Activated CD4-positive, alpha-beta T cell treated with anti-CD3 and anti-CD28 coated beads for 36 hours (primary cell): ENCODE measurements around the gene ITIH4. TPM values are rescaled to one million over a fixed set of nuclear protein-coding genes. Genes with fewer than 3 reads are reported as not detected.
A peak's percentile ranks its signal among the peaks of the same experiment; 100 is the strongest.

Experiments
- ATAC-seq: fragments of 200-7000 bp; cut with Tn5 transposase; one replicate; pipeline ENCODE4 v1.10.0; 2021; ENCODE audit warnings: mild to moderate bottlenecking, moderate library complexity
- CTCF ChIA-PET: fragments of 350-600 bp; sonication (Branson Sonifier 250); formaldehyde crosslinking; loops from one replicate; lab custom pipeline; 2021; ENCODE audit warnings: antibody characterized with exemption; lab: Charles Lee
- POLR2A ChIA-PET: fragments of 350-600 bp; sonication (Branson Sonifier 250); formaldehyde crosslinking; loops from one replicate; lab custom pipeline; 2021; ENCODE audit warnings: antibody characterized with exemption, inconsistent platforms; lab: Charles Lee
- DNase-seq: peaks from one replicate; pipeline ENCODE4 v3.0.0-alpha.2; 2020
- H3K27ac Mint-ChIP-seq: one replicate; pipeline ENCODE4 v1.8.0; 2021; ENCODE audit warnings: mixed read lengths
- H3K27me3 Mint-ChIP-seq: one replicate; pipeline ENCODE4 v1.8.0; 2021; ENCODE audit warnings: mixed read lengths
- H3K36me3 Mint-ChIP-seq: one replicate; pipeline ENCODE4 v1.8.0; 2021; ENCODE audit warnings: low read depth, mixed read lengths
- H3K4me1 Mint-ChIP-seq: one replicate; pipeline ENCODE4 v1.8.0; 2021; ENCODE audit warnings: mixed read lengths
- H3K4me3 Mint-ChIP-seq: one replicate; pipeline ENCODE4 v1.8.0; 2021; ENCODE audit warnings: mild to moderate bottlenecking, moderate library complexity, mixed read lengths
- H3K9me3 Mint-ChIP-seq: one replicate; pipeline ENCODE4 v1.8.0; 2021; ENCODE audit warnings: low read depth, mixed read lengths
- intact Hi-C, 2 experiments: fragments of 100-400 bp; cut with DNase I in 1 of 2; cut with micrococcal nuclease in 1 of 2; formaldehyde crosslinking; loops; one replicate each; pipeline versions ENCODE4 v1.14.2 to v1.15.1; 2022 to 2024; cut with DNase I, micrococcal nuclease
- total RNA-seq, 2 experiments: library from RNA; stranded (reverse); gene quantifications; one replicate each; pipeline ENCODE4 v1.2.3, GENCODE V29; 2021

Gene ITIH4
- total RNA-seq, 2 experiments from 2014 or later, result 4.0 to 6.5 TPM

DNA sequence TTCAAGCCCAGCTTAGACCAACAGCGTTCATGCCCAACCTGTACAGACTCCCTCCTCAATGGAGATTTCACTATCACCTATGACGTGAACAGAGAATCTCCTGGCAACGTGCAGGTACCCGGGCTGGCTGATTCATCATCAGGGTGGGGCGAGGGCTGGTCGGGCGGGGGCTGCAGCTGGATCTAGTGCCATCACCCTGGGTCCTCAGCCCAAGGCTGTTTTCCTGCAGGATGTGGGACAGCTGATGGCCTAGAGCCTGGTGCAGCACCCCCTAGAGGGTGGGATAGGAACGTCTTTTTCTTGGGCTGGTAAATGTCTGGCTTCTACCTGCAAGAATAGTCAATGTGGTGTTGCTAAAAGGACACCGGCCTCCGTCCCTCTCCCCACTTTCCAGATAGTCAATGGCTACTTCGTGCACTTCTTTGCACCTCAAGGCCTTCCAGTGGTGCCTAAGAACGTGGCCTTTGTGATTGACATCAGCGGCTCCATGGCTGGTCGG lies 31.4 kb downstream of the ITIH4 start:
- ChIA-PET POLR2A (no interaction called here), CTCF (interaction anchor here (0.5 to 1.6 kb wide), 13 partner anchors 12 to 1924 kb away, joined by 3 to 5 read pairs (median 4); partner anchors contain the start of genes GLT8D1 and SPCS1)
- DNase-seq (peak; percentile 51), ATAC-seq (peak; percentile 63)
- Mint-ChIP-seq H3K9me3 (no peaks in the 10 kb centered on the region), H3K36me3 (no peaks in the 10 kb centered on the region), H3K27ac (no peak overlapping the region), H3K27me3 (peaks cover under 1% of the 10 kb centered on the region), H3K4me3 (no peak overlapping the region), H3K4me1 (no peaks in the 10 kb centered on the region)
- intact Hi-C loops, result no loop called here

DNA sequence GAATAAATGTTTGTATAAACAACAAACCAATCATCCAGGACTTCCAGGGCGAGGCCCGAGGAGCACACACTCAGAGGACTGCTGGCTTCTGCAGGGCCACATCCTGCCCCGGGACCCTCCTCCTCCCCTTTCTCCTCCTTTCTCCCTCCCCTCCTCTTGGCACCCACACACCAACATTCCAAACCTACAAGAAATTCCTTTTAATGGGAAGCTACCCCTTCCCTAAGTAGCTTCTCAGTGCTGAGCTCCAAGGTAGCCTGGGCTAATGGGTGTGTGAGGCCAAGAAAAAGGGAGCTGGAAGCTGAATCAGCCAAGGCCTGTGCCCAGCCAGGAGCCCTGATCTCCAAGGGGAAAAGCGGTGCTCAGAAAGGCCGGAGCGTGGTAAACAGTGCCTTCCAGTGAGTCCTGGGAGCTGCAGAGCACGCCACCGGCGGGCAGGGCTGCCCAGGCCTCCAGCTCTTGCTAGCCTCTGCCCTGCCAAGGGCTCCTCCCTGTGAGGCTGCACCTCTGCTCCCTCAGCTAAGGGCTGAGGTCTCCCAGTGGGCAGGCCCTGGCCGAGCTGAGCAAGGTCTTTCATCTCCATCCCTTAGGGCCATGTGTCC lies 32.0 kb downstream of the ITIH4 start:
- Mint-ChIP-seq H3K36me3 (no peaks in the 10 kb centered on the region), H3K4me1 (no peaks in the 10 kb centered on the region), H3K9me3 (no peaks in the 10 kb centered on the region), H3K4me3 (no peak overlapping the region), H3K27ac (no peak overlapping the region), H3K27me3 (no peaks in the 10 kb centered on the region)
- ATAC-seq (no peak), DNase-seq (no peak)
- POLR2A ChIA-PET, result no interaction called here
- intact Hi-C loops, result no loop called here
- CTCF ChIA-PET, result interaction anchor here (0.5 to 1.6 kb wide), 16 partner anchors 11 to 1924 kb away, joined by 3 to 5 read pairs (median 3); partner anchors contain the start of genes GLT8D1 and SPCS1

DNA sequence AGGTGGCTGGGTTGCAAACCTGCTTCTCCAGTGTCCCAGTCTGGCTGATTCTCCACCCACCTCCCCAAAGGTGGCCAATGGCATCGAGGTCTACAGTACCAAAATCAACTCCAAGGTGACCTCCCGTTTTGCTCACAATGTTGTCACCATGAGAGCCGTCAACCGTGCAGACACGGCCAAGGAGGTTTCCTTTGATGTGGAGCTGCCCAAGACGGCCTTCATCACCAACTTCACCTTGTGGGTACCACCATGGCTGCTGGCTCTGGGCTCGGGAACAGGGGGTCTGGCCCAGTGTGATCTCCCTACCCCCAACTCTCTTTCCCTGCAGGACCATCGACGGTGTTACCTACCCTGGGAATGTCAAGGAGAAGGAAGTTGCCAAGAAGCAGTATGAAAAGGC lies 34.1 kb downstream of the ITIH4 start:
- intact Hi-C loops, result no loop called here
- ChIA-PET CTCF (interaction anchor here (0.6 to 0.8 kb wide), 2 partner anchors 26 to 71 kb away, joined by 3 read pairs; no protein-coding TSS in a partner anchor), POLR2A (no interaction called here)
- no peaks in the 10 kb centered on the region for H3K27me3 Mint-ChIP-seq
- ATAC-seq (no peak), DNase-seq (no peak)
- H3K27ac Mint-ChIP-seq, result no peak overlapping the region
- H3K4me1 Mint-ChIP-seq, result no peaks in the 10 kb centered on the region
- no peaks in the 10 kb centered on the region for H3K36me3 Mint-ChIP-seq
- H3K4me3 Mint-ChIP-seq, result no peak overlapping the region
- no peaks in the 10 kb centered on the region for H3K9me3 Mint-ChIP-seq

DNA sequence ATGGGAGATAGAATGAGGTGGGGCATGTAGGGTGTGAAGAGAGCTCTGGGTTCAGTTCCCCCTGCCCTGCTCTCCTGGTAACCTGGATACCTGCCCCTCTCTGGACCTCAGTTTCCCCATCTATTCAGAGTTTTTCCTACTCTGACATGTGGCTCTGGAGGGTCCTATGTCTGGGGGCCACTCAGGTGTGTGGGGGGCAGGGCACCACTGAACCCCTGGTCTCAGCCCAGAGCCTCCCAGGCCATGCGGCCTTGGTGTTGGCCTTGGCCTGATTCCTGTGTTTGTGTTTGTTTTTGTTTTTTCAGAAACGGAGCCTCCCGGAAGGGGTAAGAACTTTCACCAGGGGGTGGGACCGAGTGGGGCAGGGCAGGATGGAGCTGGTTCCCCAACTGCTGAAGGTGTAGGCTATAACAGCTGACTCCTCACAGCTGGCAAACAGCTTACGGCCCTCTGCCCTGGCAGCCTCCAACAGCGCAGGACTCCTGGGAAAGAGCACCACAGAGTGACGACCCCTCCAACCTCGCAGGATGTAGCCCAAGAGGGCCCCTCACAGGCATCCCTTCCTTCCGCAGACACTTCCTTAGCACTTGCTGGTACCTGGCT lies 35.1 kb downstream of the ITIH4 start:
- no peak for ATAC-seq
- no peaks in the 10 kb centered on the region for H3K4me1 Mint-ChIP-seq
- no peak for DNase-seq
- POLR2A ChIA-PET, result no interaction called here
- no peaks in the 10 kb centered on the region for H3K36me3 Mint-ChIP-seq
- no peak overlapping the region for H3K4me3 Mint-ChIP-seq
- CTCF ChIA-PET, result no interaction called here
- intact Hi-C loops, result no loop called here
- no peaks in the 10 kb centered on the region for H3K9me3 Mint-ChIP-seq
- H3K27me3 Mint-ChIP-seq, result no peaks in the 10 kb centered on the region
- H3K27ac Mint-ChIP-seq, result no peak overlapping the region

DNA sequence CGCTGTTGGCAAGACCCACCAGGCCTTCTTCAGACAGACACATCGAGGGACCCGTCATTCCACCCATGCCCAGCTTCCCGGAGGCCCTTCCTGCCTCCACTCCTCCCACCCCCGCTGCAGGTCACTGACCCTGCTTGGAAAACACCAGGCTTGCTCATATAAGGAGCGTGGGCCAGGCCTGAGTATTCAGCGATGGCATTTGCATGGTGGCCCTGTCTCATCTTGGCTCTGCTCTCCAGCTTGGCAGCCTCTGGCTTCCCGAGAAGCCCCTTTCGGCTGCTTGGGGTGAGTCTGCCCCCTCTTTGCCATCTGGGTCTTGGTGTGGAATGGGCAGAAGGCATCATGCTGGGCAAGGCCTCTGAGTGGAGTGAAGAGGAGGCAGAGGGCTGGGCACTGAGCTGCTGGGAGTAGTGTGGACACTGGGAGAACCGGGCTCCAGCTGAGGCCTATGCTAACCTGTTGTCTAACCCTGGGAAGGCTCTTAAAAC lies 35.8 kb downstream of the ITIH4 start, which contains the start of gene ITIH3:
TSS of gene ITIH3 (plus strand) at position 185 of the 488 bp plus-strand sequence. CDS start at position 193, 8 bp downstream.
- DNase-seq (no peak), ATAC-seq (no peak)
- Mint-ChIP-seq H3K36me3 (no peaks in the 10 kb centered on the region), H3K4me3 (no peak within 1 kb of the TSS), H3K9me3 (no peaks in the 10 kb centered on the region), H3K27me3 (no peaks in the 10 kb centered on the region), H3K4me1 (no peaks in the 10 kb centered on the region), H3K27ac (no peak within 1 kb of the TSS)
- intact Hi-C loops, result no loop called here
- ChIA-PET CTCF (no interaction called here), POLR2A (no interaction called here)

DNA sequence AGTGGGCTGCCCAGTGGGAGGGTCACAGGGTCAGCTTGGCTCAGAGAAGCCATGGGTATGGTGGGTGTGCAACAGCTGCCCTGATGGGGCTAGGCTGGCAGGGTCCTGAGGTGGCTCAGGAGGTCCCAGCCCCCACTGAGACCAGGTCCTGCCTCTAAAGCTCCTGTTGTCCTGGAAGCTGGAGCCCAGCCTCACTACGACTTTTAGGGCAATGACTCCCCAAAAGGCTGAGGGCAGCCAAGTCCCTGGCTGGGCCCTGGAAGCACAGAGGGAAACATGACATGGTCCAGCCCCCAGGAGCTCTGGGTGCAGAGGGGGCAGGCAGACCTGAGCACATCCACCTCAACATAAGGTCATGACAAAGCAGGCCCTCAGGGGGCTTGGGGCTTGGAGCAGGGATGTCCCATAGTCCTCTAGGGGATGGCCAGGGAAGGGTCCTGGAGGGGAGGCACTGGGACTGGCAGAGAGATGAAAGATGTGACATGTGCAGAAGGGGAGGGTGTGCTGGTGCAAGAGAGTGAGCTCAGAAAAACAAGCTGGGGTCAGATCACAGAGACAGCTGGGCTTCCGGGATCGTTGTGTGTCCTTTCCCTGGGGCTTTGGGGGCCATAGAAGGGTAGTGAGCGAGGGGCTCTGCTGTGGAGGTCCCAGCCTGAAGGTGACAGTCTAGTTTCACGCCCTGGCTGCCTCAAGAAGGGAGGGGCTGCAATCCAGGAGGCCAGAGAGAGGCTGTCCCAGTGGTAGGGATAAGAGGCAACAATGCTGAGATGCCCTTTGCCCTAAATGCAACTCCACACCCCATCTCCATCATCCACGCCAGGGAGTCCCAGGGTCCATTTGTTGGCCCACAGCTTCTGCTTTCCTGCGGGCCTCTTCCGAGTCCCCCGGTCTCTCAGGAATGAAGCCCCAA lies 36.5 kb downstream of the ITIH4 start:
- no peaks in the 10 kb centered on the region for H3K9me3 Mint-ChIP-seq
- DNase-seq, result no peak
- H3K4me3 Mint-ChIP-seq, result no peak overlapping the region
- H3K36me3 Mint-ChIP-seq, result no peaks in the 10 kb centered on the region
- ChIA-PET CTCF (interaction anchor here (0.7 kb wide), 1 partner anchor 88 kb away, joined by 3 read pairs; the partner anchor contains the start of gene SPCS1), POLR2A (interaction anchor here (1.2 kb wide), 1 partner anchor 142 kb away, joined by 3 read pairs; no protein-coding TSS in a partner anchor)
- H3K27me3 Mint-ChIP-seq, result no peaks in the 10 kb centered on the region
- intact Hi-C loops, result no loop called here
- no peak for ATAC-seq
- H3K4me1 Mint-ChIP-seq, result no peaks in the 10 kb centered on the region
- no peak overlapping the region for H3K27ac Mint-ChIP-seq

DNA sequence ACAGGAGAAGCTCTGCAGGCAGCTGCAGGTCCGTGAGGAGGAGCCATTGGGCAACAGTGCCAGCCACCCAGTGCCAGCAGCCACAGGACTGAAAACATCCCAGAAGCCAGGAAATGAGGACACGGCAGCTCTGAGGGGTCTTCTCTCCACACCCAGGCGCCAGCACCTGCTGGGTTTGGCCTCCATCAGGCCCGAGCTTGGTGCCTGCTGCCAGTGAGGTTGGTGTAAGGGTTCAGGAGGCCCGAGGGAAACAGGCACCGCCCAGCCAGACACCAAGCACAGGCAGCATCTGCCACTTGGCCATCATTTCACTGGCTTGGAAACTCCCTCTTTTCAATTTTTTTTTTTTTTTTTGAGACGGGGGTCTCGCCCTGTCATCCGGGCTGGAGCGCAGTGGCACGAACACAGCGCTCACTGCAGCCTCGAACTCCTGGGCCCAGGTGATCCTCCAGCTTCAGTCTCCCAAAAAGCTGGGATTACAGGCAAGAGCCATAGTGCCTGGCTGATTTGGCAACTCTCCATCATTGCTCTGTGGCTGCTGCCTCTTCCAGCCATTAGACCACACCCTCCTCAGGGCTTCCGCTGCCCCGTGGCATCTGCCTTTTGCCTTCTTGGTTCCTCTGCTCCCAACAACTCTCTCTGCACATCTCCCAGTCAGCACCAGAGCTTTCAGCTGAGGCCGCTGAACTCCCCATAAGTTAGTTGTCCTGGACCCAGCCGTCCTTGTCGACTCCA lies 37.3 kb downstream of the ITIH4 start:
- no peak for DNase-seq
- ChIA-PET CTCF (interaction anchor here (0.6 to 0.7 kb wide), 2 partner anchors 87 to 1901 kb away, joined by 3 read pairs; partner anchors contain the start of gene SPCS1), POLR2A (interaction anchor here (1.2 kb wide), 1 partner anchor 141 kb away, joined by 3 read pairs; no protein-coding TSS in a partner anchor)
- Mint-ChIP-seq H3K36me3 (no peaks in the 10 kb centered on the region), H3K4me1 (no peaks in the 10 kb centered on the region), H3K27me3 (no peaks in the 10 kb centered on the region), H3K4me3 (no peak overlapping the region), H3K9me3 (no peaks in the 10 kb centered on the region), H3K27ac (no peak overlapping the region)
- no peak for ATAC-seq
- intact Hi-C loops, result no loop called here

DNA sequence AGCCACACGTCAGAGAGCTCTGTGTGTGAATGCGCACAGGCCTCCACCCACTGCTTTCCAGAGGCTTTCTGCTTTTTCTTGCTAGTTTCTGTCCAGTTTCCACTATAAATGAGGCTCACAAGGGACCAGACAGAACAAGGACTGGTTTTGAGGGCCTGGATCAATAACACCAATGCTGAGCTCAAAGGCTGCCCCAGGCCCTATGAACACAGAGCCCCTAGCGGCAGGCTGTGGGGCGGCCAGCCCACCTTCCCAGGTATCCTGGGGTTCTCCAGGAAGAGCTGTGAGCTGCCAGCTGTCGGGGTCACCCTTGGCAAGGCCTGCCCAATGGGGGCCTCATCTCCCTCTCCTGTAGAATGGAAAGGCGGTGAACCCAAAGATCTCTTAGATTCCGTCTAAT lies 38.1 kb downstream of the ITIH4 start:
- H3K9me3 Mint-ChIP-seq, result no peaks in the 10 kb centered on the region

DNA sequence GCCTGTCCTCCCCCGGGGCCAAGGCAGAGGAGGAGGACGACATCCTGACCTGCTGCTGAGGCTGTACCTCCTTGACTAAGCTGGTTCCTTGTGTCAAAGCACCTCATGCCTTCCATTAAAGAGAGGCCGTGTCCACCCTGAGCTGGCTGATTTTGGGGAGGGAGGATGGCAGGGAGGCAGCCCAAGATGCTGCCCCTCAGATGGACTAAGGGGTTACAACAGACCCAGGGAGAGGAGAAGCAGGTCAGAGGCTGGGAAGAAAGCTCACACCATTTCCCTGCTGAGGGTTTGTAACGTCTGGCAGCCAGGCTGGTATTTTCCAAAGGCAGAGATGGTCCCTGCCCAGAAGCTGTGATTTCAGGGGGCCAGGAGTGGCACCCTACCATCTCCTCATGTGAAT lies 38.5 kb downstream of the ITIH4 start:
- Mint-ChIP-seq H3K4me3 (no peak overlapping the region), H3K27me3 (no peaks in the 10 kb centered on the region), H3K27ac (no peak overlapping the region), H3K4me1 (no peaks in the 10 kb centered on the region), H3K36me3 (no peaks in the 10 kb centered on the region), H3K9me3 (no peaks in the 10 kb centered on the region)
- ChIA-PET POLR2A (no interaction called here), CTCF (no interaction called here)
- DNase-seq (no peak), ATAC-seq (no peak)
- intact Hi-C loops, result no loop called here

More for the DNA sequence above, 38.1 kb downstream of the ITIH4 start:
- CTCF ChIA-PET, result no interaction called here
- Mint-ChIP-seq H3K27ac (no peak overlapping the region), H3K4me1 (no peaks in the 10 kb centered on the region), H3K36me3 (no peaks in the 10 kb centered on the region), H3K27me3 (no peaks in the 10 kb centered on the region), H3K4me3 (no peak overlapping the region)
- POLR2A ChIA-PET, result no interaction called here
- no peak for ATAC-seq
- no peak for DNase-seq
- intact Hi-C loops, result no loop called here

DNA sequence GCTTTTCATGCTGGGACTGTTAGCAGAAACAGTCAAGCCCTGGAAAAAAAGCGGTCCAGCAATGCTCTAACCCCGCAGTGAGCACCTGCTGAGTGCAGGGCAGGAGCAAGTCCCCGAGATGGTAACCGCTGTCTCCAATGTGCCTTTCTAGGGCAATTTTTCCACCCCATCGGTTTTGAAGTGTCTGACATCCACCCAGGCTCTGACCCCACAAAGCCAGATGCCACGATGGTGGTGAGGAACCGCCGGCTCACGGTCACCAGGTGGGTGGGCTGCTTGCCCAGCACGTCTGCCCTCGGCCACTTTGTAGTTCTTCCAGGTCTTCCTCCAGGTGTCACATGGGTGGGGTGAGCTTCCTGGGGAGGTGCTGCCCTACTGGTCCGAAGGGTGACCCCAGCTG lies 39.1 kb downstream of the ITIH4 start:
- ChIA-PET CTCF (no interaction called here), POLR2A (no interaction called here)
- no peak overlapping the region for H3K4me3 Mint-ChIP-seq
- no peaks in the 10 kb centered on the region for H3K36me3 Mint-ChIP-seq
- no peak for DNase-seq
- no peaks in the 10 kb centered on the region for H3K27me3 Mint-ChIP-seq
- no peak for ATAC-seq
- intact Hi-C loops, result no loop called here
- no peaks in the 10 kb centered on the region for H3K4me1 Mint-ChIP-seq
- no peak overlapping the region for H3K27ac Mint-ChIP-seq
- no peaks in the 10 kb centered on the region for H3K9me3 Mint-ChIP-seq
